ENCODE data around the gene ZGPAT.

The ZGPAT gene

GRCh38 chr20:63744574-63745423 is 37.0 kb downstream of the ZGPAT start:
- DNase-seq (ENCODE audit: low read depth), result no peak

GRCh38 chr20:63745424-63745805 is 37.6 kb downstream of the ZGPAT start:
- DNase-seq (ENCODE audit: low read depth), result no peak

GRCh38 chr20:63745961-63746731 is 38.3 kb downstream of the ZGPAT start:
- no peak for DNase-seq (ENCODE audit: low read depth)

GRCh38 chr20:63746751-63747315 is 39.0 kb downstream of the ZGPAT start:
- no peak for DNase-seq (ENCODE audit: low read depth)

GRCh38 chr20:63747622-63748069 is 39.8 kb downstream of the ZGPAT start:
- DNase-seq (ENCODE audit: low read depth), result no peak

- no peak for DNase-seq (ENCODE audit: low read depth)
Observed at GRCh38 chr20:63748070-63748933, 40.5 kb downstream of the ZGPAT start.

GRCh38 chr20:63748934-63749270 is 41.1 kb downstream of the ZGPAT start:
- DNase-seq (ENCODE audit: low read depth), result no peak

GRCh38 chr20:63749597-63750508 is 42.0 kb downstream of the ZGPAT start:
- no peak for DNase-seq (ENCODE audit: low read depth)

- no peak for DNase-seq (ENCODE audit: low read depth)
Observed at GRCh38 chr20:63750807-63751470, 43.1 kb downstream of the ZGPAT start.

GRCh38 chr20:63751471-63752271 is 43.8 kb downstream of the ZGPAT start:
- DNase-seq (ENCODE audit: low read depth), result no peak

GRCh38 chr20:63752411-63753101 is 44.7 kb downstream of the ZGPAT start:
- no peak for DNase-seq (ENCODE audit: low read depth)

- DNase-seq (ENCODE audit: low read depth), result no peak
Observed at GRCh38 chr20:63753381-63753780, 45.5 kb downstream of the ZGPAT start.

GRCh38 chr20:63754008-63754407 is 46.2 kb downstream of the ZGPAT start:
- DNase-seq (ENCODE audit: low read depth), result no peak

- DNase-seq (ENCODE audit: low read depth), result no peak
Observed at GRCh38 chr20:63755933-63756647, 48.3 kb downstream of the ZGPAT start.

- DNase-seq (ENCODE audit: low read depth), result no peak
Observed at GRCh38 chr20:63756648-63756991, 48.8 kb downstream of the ZGPAT start.

- no peak for DNase-seq (ENCODE audit: low read depth)
Observed at GRCh38 chr20:63758152-63758551, 50.3 kb downstream of the ZGPAT start.

GRCh38 chr20:63759377-63759901 is 51.6 kb downstream of the ZGPAT start:
- no peak for DNase-seq (ENCODE audit: low read depth)
